Endothelial cell of umbilical vein (primary cell): ENCODE results near the gene TOM1L2.

Experiments used
- CTCF ChIP-seq, 2 donors: IDR thresholded peaks; 1 replicate in 1 of 2; 2 replicates in 1 of 2; pipeline ENCODE4 v1.5.1; 2011; ENCODE audit warnings: low read length in 2 of 2, mild to moderate bottlenecking in 2 of 2, moderate library complexity in 2 of 2, control low read depth in 1 of 2, inconsistent platforms in 1 of 2, low read depth in 1 of 2; ENCODE audit not compliant: insufficient read depth in 1 of 2; ENCODE audit errors: extremely low read depth in 1 of 2
- EZH2 ChIP-seq: IDR thresholded peaks from 2 replicates; pipeline ENCODE4 v1.6.1; 2012; ENCODE audit warnings: borderline replicate concordance, low read depth, mild to moderate bottlenecking, moderate library complexity, low read length, inconsistent platforms; ENCODE audit not compliant: severe bottlenecking
- GATA2 ChIP-seq: IDR thresholded peaks from 2 replicates; pipeline ENCODE4 v1.7.0; 2011; ENCODE audit warnings: low read depth, mild to moderate bottlenecking, moderate library complexity, mixed read lengths, low read length; ENCODE audit not compliant: insufficient read length, insufficient read depth
- JUN ChIP-seq: IDR thresholded peaks from 2 replicates; pipeline ENCODE4 v1.6.1; 2011; ENCODE audit warnings: borderline replicate concordance, low read depth; ENCODE audit not compliant: insufficient read length, insufficient read depth
- MAX ChIP-seq: IDR thresholded peaks from 2 replicates; pipeline ENCODE4 v1.6.1; 2011; ENCODE audit not compliant: insufficient read depth, insufficient read length
- POLR2A ChIP-seq: IDR thresholded peaks from 2 replicates; pipeline ENCODE4 v1.6.1; 2012; ENCODE audit warnings: low read depth, mild to moderate bottlenecking, control low read depth, low read length
- POLR2AphosphoS5 ChIP-seq: IDR thresholded peaks from 2 replicates; pipeline ENCODE4 v1.6.1; 2012; ENCODE audit warnings: low read depth, mild to moderate bottlenecking, control low read depth, low read length, moderate library complexity; ENCODE audit not compliant: insufficient read depth

GRCh38 chr17:17822616-17823015, 149.6 kb downstream of the TOM1L2 start:
- TF ChIP-seq CTCF (IDR thresholded peaks at IDR 0.05; ENCODE audit: extremely low read depth in 1 of 2, insufficient read depth in 1 of 2, low read depth in 1 of 2, low read length in 2 of 2) (no peak), POLR2AphosphoS5 (no peak), JUN (no peak), POLR2A (no peak), GATA2 (no peak), EZH2 (no peak), MAX (no peak)
